Raji (cell line): ENCODE results near the gene SMARCC1.

ENCODE experiments used
- POLR2A ChIP-seq: IDR thresholded peaks from 2 replicates; pipeline ENCODE4 v1.6.1; 2011; ENCODE audit warnings: low read depth, low read length, control low read depth; ENCODE audit not compliant: insufficient read depth

SMARCC1 gene

GRCh38 chr3:47573190-47574172, 208.2 kb downstream of the SMARCC1 start:
- no peak for TF ChIP-seq POLR2A

GRCh38 chr3:47571391-47572175, 210.1 kb downstream of the SMARCC1 start:
- no peak for TF ChIP-seq POLR2A

GRCh38 chr3:47568901-47569300, 212.8 kb downstream of the SMARCC1 start:
- TF ChIP-seq POLR2A, result no peak

- TF ChIP-seq POLR2A, result no peak
Observed at GRCh38 chr3:47567149-47567548, 214.5 kb downstream of the SMARCC1 start.

- no peak for TF ChIP-seq POLR2A
Observed at GRCh38 chr3:47566667-47567066, 215.0 kb downstream of the SMARCC1 start.

- no peak for TF ChIP-seq POLR2A
Observed at GRCh38 chr3:47565734-47566550, 215.8 kb downstream of the SMARCC1 start.

- no peak for TF ChIP-seq POLR2A
Observed at GRCh38 chr3:47556351-47556750, 225.3 kb downstream of the SMARCC1 start.

GRCh38 chr3:47554335-47554734, 227.4 kb downstream of the SMARCC1 start:
- TF ChIP-seq POLR2A, result no peak

GRCh38 chr3:47553407-47553806, 228.3 kb downstream of the SMARCC1 start:
- no peak for TF ChIP-seq POLR2A

- no peak for TF ChIP-seq POLR2A
Observed at GRCh38 chr3:47542471-47543173, 239.1 kb downstream of the SMARCC1 start.

- no peak for TF ChIP-seq POLR2A
Observed at GRCh38 chr3:47541583-47542108, 240.0 kb downstream of the SMARCC1 start.

- no peak for TF ChIP-seq POLR2A
Observed at GRCh38 chr3:47540281-47540680, 241.4 kb downstream of the SMARCC1 start.

GRCh38 chr3:47536967-47537366, 244.7 kb downstream of the SMARCC1 start:
- TF ChIP-seq POLR2A, result no peak

- TF ChIP-seq POLR2A, result no peak
Observed at GRCh38 chr3:47536221-47536891, 245.3 kb downstream of the SMARCC1 start.
